ENCODE results near the gene KLHDC9. TPM values are rescaled to one million over a fixed set of nuclear protein-coding genes. Genes with fewer than 3 reads are reported as not detected.

The KLHDC9 gene, protein sequence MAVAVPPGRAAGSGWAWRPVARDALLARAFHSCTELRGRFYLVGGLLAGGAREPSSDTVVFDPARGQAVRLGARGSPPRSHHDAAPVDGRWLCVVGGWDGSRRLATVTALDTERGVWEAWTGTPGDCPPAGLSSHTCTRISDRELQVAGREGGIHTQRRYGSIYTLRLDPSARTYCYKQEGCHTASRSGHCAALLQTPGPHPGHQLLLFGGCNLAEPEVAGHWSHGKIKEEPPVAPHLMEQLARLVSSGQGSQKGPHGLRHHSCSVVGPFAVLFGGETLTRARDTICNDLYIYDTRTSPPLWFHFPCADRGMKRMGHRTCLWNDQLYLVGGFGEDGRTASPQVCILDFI
- 1.3 TPM for polyA plus RNA-seq (2013, experiment 1 of 2)
- polyA plus RNA-seq (2013, experiment 2 of 2) = 1.7 TPM

DNA sequence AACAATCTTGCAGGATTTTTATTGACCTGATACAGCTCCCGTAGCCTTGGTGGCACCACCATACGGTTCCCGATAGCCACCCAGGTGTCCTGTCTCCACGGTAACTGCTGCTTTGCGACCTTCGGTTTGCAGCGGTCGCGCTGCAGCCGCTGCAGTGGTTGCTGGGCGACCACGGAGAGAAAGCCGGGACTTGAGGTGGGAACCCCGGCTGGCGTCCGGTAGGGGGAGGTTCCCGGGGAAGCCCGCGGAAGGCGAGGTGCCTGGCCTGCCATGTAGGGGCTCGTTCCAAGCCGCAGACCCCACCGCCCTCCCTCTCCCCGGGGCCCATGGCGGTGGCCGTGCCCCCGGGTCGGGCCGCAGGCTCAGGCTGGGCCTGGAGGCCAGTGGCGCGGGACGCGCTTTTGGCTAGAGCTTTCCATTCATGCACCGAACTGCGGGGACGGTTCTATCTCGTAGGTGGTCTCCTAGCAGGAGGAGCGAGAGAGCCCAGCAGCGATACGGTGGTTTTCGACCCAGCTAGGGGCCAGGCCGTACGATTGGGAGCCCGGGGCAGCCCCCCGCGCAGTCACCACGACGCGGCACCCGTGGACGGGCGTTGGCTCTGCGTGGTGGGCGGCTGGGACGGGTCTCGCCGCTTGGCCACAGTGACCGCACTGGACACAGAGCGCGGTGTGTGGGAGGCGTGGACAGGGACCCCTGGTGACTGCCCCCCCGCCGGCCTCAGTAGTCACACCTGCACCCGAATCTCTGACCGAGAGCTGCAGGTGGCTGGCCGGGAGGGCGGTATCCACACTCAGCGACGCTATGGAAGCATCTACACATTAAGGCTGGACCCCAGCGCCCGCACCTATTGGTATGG, at the start of gene KLHDC9:
Gene KLHDC9 (plus strand): TSS at position 152 of the 859 bp plus-strand sequence. CDS start 175 bp downstream, at position 327.
- H4K8ac ChIP-seq (ENCODE audit: low read length) = peak within 1 kb of the TSS; percentile 89
- H3K9ac ChIP-seq (ENCODE audit: low read length) = peak within 1 kb of the TSS; percentile 87
- peaks cover 8% of the 10 kb centered on the region for H3K79me1 ChIP-seq (replicated peaks; ENCODE audit: low read length, poor library complexity, severe bottlenecking)
- peak within 1 kb of the TSS in 1 of 2 experiments; percentile 34 for H3K23ac ChIP-seq (ENCODE audit: low read length in 2 of 2)
- peak within 1 kb of the TSS; percentile 33 for H2BK15ac ChIP-seq (ENCODE audit: low read depth, poor library complexity, severe bottlenecking)
- peak within 1 kb of the TSS; percentile 88 for H4K91ac ChIP-seq (ENCODE audit: low read length)
- H3K4me3 ChIP-seq (ENCODE audit: insufficient read depth in 1 of 2, low read depth in 1 of 2, low read length in 2 of 2) = peak within 1 kb of the TSS; percentile 71 to 94
- 8% methylated on average over 67 of the region's 71 CpGs for WGBS
- peak within 1 kb of the TSS; percentile 78 for H3K4me2 ChIP-seq (ENCODE audit: low read length, poor library complexity, severe bottlenecking)
- no peaks in the 10 kb centered on the region for H3K9me3 ChIP-seq (ENCODE audit: control insufficient read depth, low read length)
- H2AFZ ChIP-seq (ENCODE audit: low read depth, low read length) = peak within 1 kb of the TSS; percentile 94
- no peaks in the 10 kb centered on the region for H3K27me3 ChIP-seq (ENCODE audit: control insufficient read depth in 1 of 2, insufficient read depth in 1 of 2, low read length in 2 of 2)
- peaks cover 9% of the 10 kb centered on the region for H3K4me1 ChIP-seq (ENCODE audit: control insufficient read depth, insufficient read depth, low read depth, low read length)
- no peak within 1 kb of the TSS for H2BK5ac ChIP-seq (ENCODE audit: low read depth, low read length, poor library complexity, severe bottlenecking)
- DNase-seq = peak; percentile 84
- H3K27ac ChIP-seq (ENCODE audit: low read length, poor library complexity, severe bottlenecking) = peak within 1 kb of the TSS; percentile 4
- H2AK5ac ChIP-seq (ENCODE audit: low read length, severe bottlenecking) = no peak within 1 kb of the TSS
- peak within 1 kb of the TSS in 1 of 2 experiments; percentile 79 for H3K14ac ChIP-seq (ENCODE audit: low read length in 2 of 2)
- H3K36me3 ChIP-seq (ENCODE audit: control insufficient read depth in 1 of 2, insufficient read depth in 2 of 2, low read depth in 1 of 2, low read length in 2 of 2) = peaks cover 16 to 21% of the 10 kb centered on the region in 2 experiments
- peak within 1 kb of the TSS in 1 of 2 experiments; percentile 24 for H2BK12ac ChIP-seq (ENCODE audit: low read length in 2 of 2)
- H3K4ac ChIP-seq (ENCODE audit: low read depth in 1 of 2, low read length in 2 of 2) = peak within 1 kb of the TSS; percentile 36 to 69
- H3K18ac ChIP-seq (ENCODE audit: low read depth in 1 of 2, low read length in 2 of 2) = peak within 1 kb of the TSS in 1 of 2 experiments; percentile 82
- H2BK120ac ChIP-seq (ENCODE audit: low read depth, low read length) = no peak within 1 kb of the TSS

DNA sequence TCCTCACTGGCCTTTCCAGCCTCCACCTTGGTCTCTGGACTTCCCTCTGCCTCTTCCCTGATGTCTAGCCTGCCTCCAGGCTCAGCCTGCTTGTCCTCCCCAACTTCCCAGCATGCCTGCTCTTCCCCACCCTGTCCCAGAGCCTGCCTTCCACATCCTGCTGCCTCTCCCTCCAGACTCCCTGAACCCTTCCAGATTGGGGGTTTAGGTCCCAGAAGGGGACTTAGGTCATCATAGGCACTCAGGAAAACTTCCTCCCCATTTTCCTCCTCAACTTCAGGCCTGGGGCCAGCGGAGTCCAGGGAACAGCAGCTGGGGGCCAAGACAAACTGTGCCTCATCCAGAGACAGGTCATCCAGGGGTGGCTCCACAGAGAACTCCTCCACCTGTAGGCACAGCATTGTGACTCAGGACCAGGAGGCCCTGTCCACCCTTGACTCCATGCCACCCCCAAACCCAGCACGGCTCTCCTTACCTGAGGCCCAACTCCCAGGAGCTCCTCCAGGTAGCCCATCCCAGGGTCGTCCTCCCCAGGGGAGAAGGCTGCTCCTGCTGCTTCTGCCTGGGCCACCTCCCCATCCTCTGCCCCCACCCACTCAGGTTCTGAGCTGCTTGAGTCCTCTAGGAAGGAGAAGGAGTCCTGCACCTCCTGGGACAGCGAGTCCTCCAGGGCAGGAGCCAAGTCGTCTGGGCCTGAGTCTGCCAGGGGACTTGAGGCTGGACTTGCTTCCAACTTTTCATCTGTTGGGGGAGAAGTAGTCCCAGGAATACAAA, 49.0 kb upstream of the KLHDC9 start:
- Histone ChIP-seq H2BK12ac (ENCODE audit: low read length in 2 of 2) (no peak overlapping the region), H2BK15ac (ENCODE audit: low read depth, poor library complexity, severe bottlenecking) (no peak overlapping the region), H3K79me1 (replicated peaks; ENCODE audit: low read length, poor library complexity, severe bottlenecking) (peaks cover 2% of the 10 kb centered on the region), H2BK5ac (ENCODE audit: low read depth, low read length, poor library complexity, severe bottlenecking) (no peak overlapping the region), H4K91ac (ENCODE audit: low read length) (no peak overlapping the region), H3K27ac (ENCODE audit: low read length, poor library complexity, severe bottlenecking) (no peak overlapping the region), H3K23ac (ENCODE audit: low read length in 2 of 2) (no peak overlapping the region), H3K9ac (ENCODE audit: low read length) (no peak overlapping the region), H3K9me3 (ENCODE audit: control insufficient read depth, low read length) (peaks cover 15% of the 10 kb centered on the region), H4K8ac (ENCODE audit: low read length) (no peak overlapping the region), H3K4me3 (ENCODE audit: insufficient read depth in 1 of 2, low read depth in 1 of 2, low read length in 2 of 2) (no peak overlapping the region), H3K4ac (ENCODE audit: low read depth in 1 of 2, low read length in 2 of 2) (no peak overlapping the region), H2AK5ac (ENCODE audit: low read length, severe bottlenecking) (no peak overlapping the region), H3K14ac (ENCODE audit: low read length in 2 of 2) (no peak overlapping the region), H2BK120ac (ENCODE audit: low read depth, low read length) (no peak overlapping the region), H3K18ac (ENCODE audit: low read depth in 1 of 2, low read length in 2 of 2) (no peak overlapping the region), H3K36me3 (ENCODE audit: control insufficient read depth in 1 of 2, insufficient read depth in 2 of 2, low read depth in 1 of 2, low read length in 2 of 2) (no peaks in the 10 kb centered on the region), H2AFZ (ENCODE audit: low read depth, low read length) (no peak overlapping the region), H3K4me2 (ENCODE audit: low read length, poor library complexity, severe bottlenecking) (no peak overlapping the region), H3K4me1 (ENCODE audit: control insufficient read depth, insufficient read depth, low read depth, low read length) (no peaks in the 10 kb centered on the region), H3K27me3 (ENCODE audit: control insufficient read depth in 1 of 2, insufficient read depth in 1 of 2, low read length in 2 of 2) (no peaks in the 10 kb centered on the region)
- DNase-seq = no peak
- 87% methylated on average over 5 of the region's 5 CpGs for WGBS

DNA sequence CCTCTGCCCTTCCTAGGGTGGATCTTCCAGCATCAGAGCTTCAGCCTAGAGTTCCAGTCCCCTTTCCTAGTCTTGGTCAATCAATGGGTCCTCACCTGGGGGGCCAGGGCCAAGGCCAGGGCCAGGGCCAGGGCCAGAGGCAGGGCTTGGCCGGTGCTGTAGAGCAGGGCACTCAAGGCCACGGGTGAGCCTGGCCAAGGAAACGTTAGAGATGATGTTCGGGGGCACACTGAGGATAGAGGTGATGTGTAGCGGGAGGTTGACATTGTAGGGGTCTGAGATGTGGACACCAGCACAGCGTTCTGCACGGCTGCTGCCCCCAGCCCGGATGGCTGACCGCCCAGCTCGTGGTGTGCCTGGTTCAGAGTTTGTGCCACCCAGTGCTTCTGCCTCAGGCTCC, 46.9 kb upstream of the KLHDC9 start:
- Histone ChIP-seq H2BK120ac (ENCODE audit: low read depth, low read length) (no peak overlapping the region), H3K36me3 (ENCODE audit: control insufficient read depth in 1 of 2, insufficient read depth in 2 of 2, low read depth in 1 of 2, low read length in 2 of 2) (no peaks in the 10 kb centered on the region), H3K4me1 (ENCODE audit: control insufficient read depth, insufficient read depth, low read depth, low read length) (no peaks in the 10 kb centered on the region), H3K4me3 (ENCODE audit: insufficient read depth in 1 of 2, low read depth in 1 of 2, low read length in 2 of 2) (peak overlapping the region in 1 of 2 experiments; percentile 27), H2AFZ (ENCODE audit: low read depth, low read length) (no peak overlapping the region), H4K8ac (ENCODE audit: low read length) (no peak overlapping the region), H3K14ac (ENCODE audit: low read length in 2 of 2) (no peak overlapping the region), H2BK12ac (ENCODE audit: low read length in 2 of 2) (no peak overlapping the region), H3K27ac (ENCODE audit: low read length, poor library complexity, severe bottlenecking) (no peak overlapping the region), H3K4me2 (ENCODE audit: low read length, poor library complexity, severe bottlenecking) (no peak overlapping the region), H3K9ac (ENCODE audit: low read length) (no peak overlapping the region), H2BK5ac (ENCODE audit: low read depth, low read length, poor library complexity, severe bottlenecking) (no peak overlapping the region), H3K4ac (ENCODE audit: low read depth in 1 of 2, low read length in 2 of 2) (no peak overlapping the region), H3K79me1 (replicated peaks; ENCODE audit: low read length, poor library complexity, severe bottlenecking) (peaks cover 2% of the 10 kb centered on the region), H4K91ac (ENCODE audit: low read length) (peak overlapping the region; percentile 44), H3K18ac (ENCODE audit: low read depth in 1 of 2, low read length in 2 of 2) (no peak overlapping the region), H3K23ac (ENCODE audit: low read length in 2 of 2) (no peak overlapping the region), H2BK15ac (ENCODE audit: low read depth, poor library complexity, severe bottlenecking) (no peak overlapping the region), H3K9me3 (ENCODE audit: control insufficient read depth, low read length) (peaks cover 15% of the 10 kb centered on the region), H3K27me3 (ENCODE audit: control insufficient read depth in 1 of 2, insufficient read depth in 1 of 2, low read length in 2 of 2) (no peaks in the 10 kb centered on the region), H2AK5ac (ENCODE audit: low read length, severe bottlenecking) (no peak overlapping the region)
- 87% methylated on average over 10 of the region's 10 CpGs for WGBS
- DNase-seq = no peak
